HG03135 (cell line): ENCODE data around the gene AFF4.

ENCODE experiments used
- ATAC-seq: cut with Tn5 transposase; IDR thresholded peaks from one replicate; pipeline ENCODE4 v1.9.1; 2021; ENCODE audit warnings: mild to moderate bottlenecking, moderate library complexity; ENCODE audit not compliant: unreplicated experiment

The AFF4 gene

GRCh38 chr5:132895719-132896305, 67.6 kb downstream of the AFF4 start:
- no peak for ATAC-seq

GRCh38 chr5:132890817-132891216, 72.6 kb downstream of the AFF4 start:
- no peak for ATAC-seq

GRCh38 chr5:132889501-132889900, 73.9 kb downstream of the AFF4 start:
- ATAC-seq = no peak

- ATAC-seq = no peak
Measured at GRCh38 chr5:132887283-132887682, 76.2 kb downstream of the AFF4 start.

GRCh38 chr5:132886064-132886823, 77.2 kb downstream of the AFF4 start:
- ATAC-seq = no peak

- ATAC-seq = no peak
Measured at GRCh38 chr5:132884548-132884947, 78.9 kb downstream of the AFF4 start.

- peak; percentile 67 for ATAC-seq
Measured at GRCh38 chr5:132883261-132883834, 80.1 kb downstream of the AFF4 start.

- ATAC-seq = no peak
Measured at GRCh38 chr5:132877938-132878337, 85.5 kb downstream of the AFF4 start.

GRCh38 chr5:132877466-132877865, 86.0 kb downstream of the AFF4 start:
- no peak for ATAC-seq

- ATAC-seq = no peak
Measured at GRCh38 chr5:132876020-132876759, 87.2 kb downstream of the AFF4 start.

GRCh38 chr5:132873930-132874271, 89.5 kb downstream of the AFF4 start:
- ATAC-seq = no peak

- ATAC-seq = no peak
Measured at GRCh38 chr5:132873119-132873929, 90.1 kb downstream of the AFF4 start, which contains the start of gene LEAP2. LEAP2 (plus strand) TSS chr5:132873668; CDS start chr5:132873695, 27 bp downstream.

GRCh38 chr5:132872788-132873118, 90.7 kb downstream of the AFF4 start:
- no peak for ATAC-seq

GRCh38 chr5:132871459-132872284, 91.8 kb downstream of the AFF4 start:
- ATAC-seq = no peak

GRCh38 chr5:132870801-132871200, 92.6 kb downstream of the AFF4 start:
- ATAC-seq = no peak

- no peak for ATAC-seq
Measured at GRCh38 chr5:132868754-132869153, 94.7 kb downstream of the AFF4 start.

GRCh38 chr5:132867046-132867451, 96.4 kb downstream of the AFF4 start:
- peak; percentile 32 for ATAC-seq

- ATAC-seq = peak; percentile 97
Measured at GRCh38 chr5:132866342-132867045, 96.9 kb downstream of the AFF4 start, which contains the start of the genes GDF9 and UQCRQ. GDF9 (minus strand) TSS chr5:132866469; CDS start chr5:132864533, 1,936 bp downstream. UQCRQ (plus strand) TSS chr5:132866642; CDS start chr5:132866882, 240 bp downstream.

GRCh38 chr5:132865668-132866341, 97.6 kb downstream of the AFF4 start:
- ATAC-seq = peak; percentile 26
